Astrocyte (in vitro differentiated cells and primary cell): Measurements from ENCODE around the gene IZUMO1R.

Experiments used
- EZH2 ChIP-seq: IDR thresholded peaks from 2 replicates; pipeline ENCODE4 v1.6.1; 2012; ENCODE audit warnings: mild to moderate bottlenecking, low read length, inconsistent platforms; ENCODE audit not compliant: insufficient read depth
- TF ChIP-seq, protein P1 (sequence below): IDR thresholded peaks from 2 replicates; pipeline ENCODE4 v1.5.1; 2011; ENCODE audit warnings: low read depth, mild to moderate bottlenecking, inconsistent platforms, low read length, moderate library complexity; ENCODE audit not compliant: insufficient read depth

DNA sequence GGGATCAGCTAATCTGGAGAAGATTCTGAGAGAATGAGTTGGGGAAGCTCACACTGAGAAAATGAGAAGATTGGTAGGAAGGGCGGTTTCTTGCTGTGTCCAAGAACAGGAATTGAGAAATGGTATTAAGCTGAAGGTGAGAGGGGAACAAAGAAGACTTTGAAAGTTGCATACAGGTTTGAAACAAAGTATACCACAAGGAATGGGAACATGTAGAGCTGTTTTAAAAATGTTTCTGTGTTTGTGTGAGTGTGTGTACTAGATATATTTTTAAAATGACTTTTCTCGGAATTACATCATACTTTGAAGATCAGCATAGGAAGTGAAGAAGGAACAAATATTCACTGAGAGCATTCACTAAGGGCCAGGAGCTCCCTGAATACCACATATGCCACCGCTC lies 24.4 kb upstream of the IZUMO1R start:
- TF ChIP-seq, protein P1, sequence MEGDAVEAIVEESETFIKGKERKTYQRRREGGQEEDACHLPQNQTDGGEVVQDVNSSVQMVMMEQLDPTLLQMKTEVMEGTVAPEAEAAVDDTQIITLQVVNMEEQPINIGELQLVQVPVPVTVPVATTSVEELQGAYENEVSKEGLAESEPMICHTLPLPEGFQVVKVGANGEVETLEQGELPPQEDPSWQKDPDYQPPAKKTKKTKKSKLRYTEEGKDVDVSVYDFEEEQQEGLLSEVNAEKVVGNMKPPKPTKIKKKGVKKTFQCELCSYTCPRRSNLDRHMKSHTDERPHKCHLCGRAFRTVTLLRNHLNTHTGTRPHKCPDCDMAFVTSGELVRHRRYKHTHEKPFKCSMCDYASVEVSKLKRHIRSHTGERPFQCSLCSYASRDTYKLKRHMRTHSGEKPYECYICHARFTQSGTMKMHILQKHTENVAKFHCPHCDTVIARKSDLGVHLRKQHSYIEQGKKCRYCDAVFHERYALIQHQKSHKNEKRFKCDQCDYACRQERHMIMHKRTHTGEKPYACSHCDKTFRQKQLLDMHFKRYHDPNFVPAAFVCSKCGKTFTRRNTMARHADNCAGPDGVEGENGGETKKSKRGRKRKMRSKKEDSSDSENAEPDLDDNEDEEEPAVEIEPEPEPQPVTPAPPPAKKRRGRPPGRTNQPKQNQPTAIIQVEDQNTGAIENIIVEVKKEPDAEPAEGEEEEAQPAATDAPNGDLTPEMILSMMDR, result no peak
- TF ChIP-seq EZH2, result no peak
